ENCODE measurements around the gene FLOT1.
"Not testable (repeated sequence)": the region's sequence is repeated elsewhere in the genome, so short reads cannot be mapped to it uniquely, and the experiment has no call there.

FLOT1 gene

DNA sequence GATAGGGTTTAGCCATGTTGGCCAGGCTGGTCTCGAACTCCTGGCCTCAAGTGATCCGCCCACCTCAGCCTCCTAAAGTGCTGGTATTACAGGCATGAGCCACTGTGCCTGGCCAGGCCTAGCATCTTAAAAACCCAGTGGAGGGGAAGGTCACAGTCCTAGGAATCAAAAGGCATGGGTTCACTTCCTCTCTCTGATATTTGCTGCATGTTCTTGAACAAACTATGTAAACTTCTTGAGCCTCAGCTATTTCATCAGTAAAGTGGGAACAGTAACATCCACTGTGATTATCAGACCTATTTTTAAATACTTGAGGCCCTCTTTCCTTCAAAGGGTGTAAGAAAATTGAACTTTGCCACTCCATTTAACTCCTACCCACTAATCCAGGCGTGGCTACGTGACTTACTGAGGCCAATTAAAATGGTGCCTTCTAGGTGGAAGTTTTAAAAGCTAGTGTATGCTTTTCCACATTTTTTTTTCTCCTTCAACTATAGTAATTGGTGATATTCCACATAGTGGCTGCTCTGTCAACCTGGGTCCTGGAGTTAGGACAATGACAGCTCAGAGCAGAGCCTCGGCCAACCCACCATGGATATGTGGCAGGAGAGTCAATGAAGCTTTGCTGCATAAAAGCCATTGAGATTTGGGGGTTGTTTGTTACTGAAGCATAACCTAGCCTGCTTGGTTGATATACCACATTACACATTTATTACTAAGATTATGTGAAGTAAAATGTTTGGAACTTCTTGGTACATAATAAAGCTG, 34.1 kb upstream of the FLOT1 start:
- Mint-ChIP-seq H3K9me3 (no peaks in the 10 kb centered on the region), H3K4me3 (no peak overlapping the region), H3K36me3 (ENCODE audit: insufficient read depth) (no peaks in the 10 kb centered on the region), H3K27ac (ENCODE audit: low read depth) (no peak overlapping the region), H3K4me1 (peaks cover 6% of the 10 kb centered on the region), H3K27me3 (no peaks in the 10 kb centered on the region)
- ATAC-seq (replicated peaks; ENCODE audit: extremely low read depth, poor library complexity, severe bottlenecking), result no peak
- no peak for DNase-seq (ENCODE audit: low spot score in 2 of 2)

DNA sequence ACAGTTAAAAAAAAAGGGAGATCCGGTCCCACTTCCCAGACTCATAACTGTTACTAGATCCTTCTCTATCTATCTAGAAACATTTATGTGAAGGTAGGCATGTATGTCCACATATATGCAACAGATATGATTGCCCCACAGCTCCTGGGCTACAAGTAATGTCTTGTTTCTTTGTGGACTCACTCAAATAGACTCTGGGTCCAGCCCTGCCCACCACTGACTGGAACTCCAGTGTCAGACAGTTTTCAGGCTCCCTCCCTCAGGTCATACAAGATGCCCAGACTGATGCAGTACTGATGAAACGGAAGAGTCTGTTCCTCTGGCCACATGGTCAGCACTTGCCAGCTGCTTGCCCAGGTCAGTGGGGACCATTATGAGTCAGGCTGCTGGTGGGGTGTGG, 32.6 kb upstream of the FLOT1 start:
- H3K4me1 Mint-ChIP-seq, result peaks cover 14% of the 10 kb centered on the region
- no peak for ATAC-seq (replicated peaks; ENCODE audit: extremely low read depth, poor library complexity, severe bottlenecking)
- no peaks in the 10 kb centered on the region for H3K36me3 Mint-ChIP-seq (ENCODE audit: insufficient read depth)
- H3K9me3 Mint-ChIP-seq, result no peaks in the 10 kb centered on the region
- H3K27ac Mint-ChIP-seq (ENCODE audit: low read depth), result no peak overlapping the region
- DNase-seq (ENCODE audit: low spot score in 2 of 2), result no peak
- no peak overlapping the region for H3K4me3 Mint-ChIP-seq
- no peaks in the 10 kb centered on the region for H3K27me3 Mint-ChIP-seq

DNA sequence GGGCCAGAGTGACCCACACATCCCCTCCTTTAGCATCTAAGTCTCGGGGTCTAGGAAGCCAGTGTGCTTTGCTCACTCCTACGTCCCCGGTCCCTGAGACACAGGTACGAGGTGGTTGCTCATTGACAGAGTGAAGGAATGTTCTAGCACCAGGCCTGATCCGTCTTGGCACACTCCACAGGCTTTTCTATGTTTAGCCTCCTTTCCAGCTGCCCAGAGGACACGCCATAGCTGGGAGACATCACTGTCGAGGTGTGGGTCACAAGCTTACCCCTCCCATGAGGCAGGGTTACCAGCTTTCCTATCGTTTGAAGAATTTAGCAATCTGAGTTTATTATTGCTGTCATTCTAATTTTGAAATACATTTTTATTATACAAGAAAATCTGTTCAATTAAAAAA, 32.2 kb upstream of the FLOT1 start:
- Mint-ChIP-seq H3K4me3 (no peak overlapping the region), H3K9me3 (no peaks in the 10 kb centered on the region), H3K27ac (ENCODE audit: low read depth) (no peak overlapping the region), H3K36me3 (ENCODE audit: insufficient read depth) (peaks cover under 1% of the 10 kb centered on the region), H3K4me1 (peaks cover 18% of the 10 kb centered on the region), H3K27me3 (no peaks in the 10 kb centered on the region)
- ATAC-seq (replicated peaks; ENCODE audit: extremely low read depth, poor library complexity, severe bottlenecking) (no peak), DNase-seq (ENCODE audit: low spot score in 2 of 2) (no peak)

DNA sequence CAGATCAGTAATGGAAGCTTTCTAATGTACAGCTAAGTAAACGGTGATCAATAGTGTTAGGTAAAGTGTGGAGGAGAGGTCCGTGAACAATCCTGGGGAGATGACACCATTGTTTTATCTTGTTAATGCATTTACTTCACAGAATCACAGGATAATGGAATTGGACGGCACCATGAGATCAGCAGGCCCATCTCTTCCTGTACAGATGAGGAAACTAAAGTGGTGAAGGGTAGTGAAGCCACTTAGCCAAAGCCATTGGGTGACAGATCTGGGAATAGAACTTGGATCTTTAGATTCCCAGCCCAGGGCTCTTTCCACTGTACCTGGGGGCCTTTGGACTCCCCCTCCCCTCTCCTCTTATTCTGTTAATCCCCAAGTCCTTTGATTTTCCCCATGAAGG, 28.1 kb upstream of the FLOT1 start:
- Mint-ChIP-seq H3K27ac (ENCODE audit: low read depth) (peak overlapping the region; percentile 73), H3K4me3 (no peak overlapping the region), H3K36me3 (ENCODE audit: insufficient read depth) (peaks cover 1% of the 10 kb centered on the region), H3K9me3 (no peaks in the 10 kb centered on the region), H3K4me1 (peaks cover 38% of the 10 kb centered on the region), H3K27me3 (no peaks in the 10 kb centered on the region)
- ATAC-seq (replicated peaks; ENCODE audit: extremely low read depth, poor library complexity, severe bottlenecking) (no peak), DNase-seq (ENCODE audit: low spot score in 2 of 2) (no peak)

DNA sequence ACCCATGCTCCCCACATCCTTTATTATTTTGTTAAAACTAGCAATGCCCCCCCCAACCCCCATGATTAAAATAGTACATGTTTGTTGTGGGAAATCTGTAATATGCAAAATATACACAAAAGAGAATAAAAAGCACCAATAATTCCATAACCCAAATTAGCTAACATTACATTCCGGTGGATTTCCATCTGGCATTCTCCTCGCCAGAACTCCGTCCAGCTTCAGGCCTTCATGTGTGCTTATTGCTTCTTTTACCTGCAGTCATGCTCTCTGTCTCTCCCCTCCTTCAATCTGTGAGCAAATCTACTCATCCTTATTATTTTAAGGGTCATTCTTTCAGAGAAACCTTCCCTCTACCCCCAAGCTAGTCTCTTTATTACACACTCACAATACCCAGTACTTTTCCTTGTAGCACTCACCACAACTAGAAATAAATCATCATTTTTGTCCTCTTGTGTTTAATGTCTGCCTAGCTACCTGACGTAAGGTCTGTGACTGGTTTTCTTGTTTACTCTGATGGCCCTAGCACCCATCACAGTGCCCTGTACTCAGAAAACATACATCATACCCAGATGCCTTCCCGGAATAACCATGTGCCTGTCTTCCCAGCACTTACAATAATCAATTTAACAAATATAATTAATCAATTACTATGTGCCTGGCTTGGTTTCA, 27.5 kb upstream of the FLOT1 start:
- Mint-ChIP-seq H3K27me3 (no peaks in the 10 kb centered on the region), H3K36me3 (ENCODE audit: insufficient read depth) (peaks cover 1% of the 10 kb centered on the region), H3K4me1 (peaks cover 41% of the 10 kb centered on the region), H3K27ac (ENCODE audit: low read depth) (peak overlapping the region; percentile 73), H3K9me3 (no peaks in the 10 kb centered on the region), H3K4me3 (peak overlapping the region; percentile 54)
- ATAC-seq (replicated peaks; ENCODE audit: extremely low read depth, poor library complexity, severe bottlenecking) (no peak), DNase-seq (ENCODE audit: low spot score in 2 of 2) (no peak)

DNA sequence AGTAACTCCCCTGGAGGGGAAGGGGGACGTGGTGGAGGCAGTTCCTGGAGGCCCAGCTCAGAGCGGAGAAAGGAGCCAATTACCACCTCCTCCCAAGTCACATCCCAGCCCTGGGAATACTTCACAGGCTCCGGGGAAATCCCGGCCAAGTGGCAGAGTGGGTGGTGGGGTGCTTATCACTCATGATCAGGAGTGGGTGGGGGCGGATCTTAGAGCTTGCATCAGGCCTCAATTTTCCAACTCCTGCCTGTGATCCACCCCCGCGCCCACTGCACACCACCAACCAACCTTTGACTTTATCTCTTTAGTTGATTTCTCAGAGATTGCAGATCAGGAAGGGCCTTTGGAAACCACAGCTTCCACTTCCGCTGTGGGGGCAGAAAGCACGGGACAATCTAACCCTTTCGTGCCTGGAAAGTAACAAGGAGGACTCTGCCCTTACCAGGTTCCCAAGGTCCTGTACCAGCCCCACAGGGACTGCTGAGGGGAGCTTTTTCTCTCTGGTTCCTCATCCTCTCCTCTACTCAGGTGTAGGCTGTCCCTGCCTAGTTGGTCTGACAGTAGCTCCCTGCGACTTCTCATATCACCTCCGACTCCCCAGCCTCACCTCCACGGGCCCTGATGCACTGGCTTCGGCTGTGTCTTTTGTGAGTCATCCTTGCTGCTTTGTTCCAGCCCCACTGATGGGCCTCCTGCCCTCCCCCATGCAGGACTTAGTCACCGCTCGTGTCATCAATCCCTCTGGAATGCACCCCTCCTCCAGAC, 26.8 kb upstream of the FLOT1 start:
- peaks cover 44% of the 10 kb centered on the region for H3K4me1 Mint-ChIP-seq
- peak overlapping the region; percentile 73 for H3K27ac Mint-ChIP-seq (ENCODE audit: low read depth)
- H3K9me3 Mint-ChIP-seq, result no peaks in the 10 kb centered on the region
- peaks cover 1% of the 10 kb centered on the region for H3K36me3 Mint-ChIP-seq (ENCODE audit: insufficient read depth)
- peak overlapping the region; percentile 54 for H3K4me3 Mint-ChIP-seq
- H3K27me3 Mint-ChIP-seq, result no peaks in the 10 kb centered on the region
- ATAC-seq (replicated peaks; ENCODE audit: extremely low read depth, poor library complexity, severe bottlenecking) (peak; percentile 84), DNase-seq (ENCODE audit: low spot score in 2 of 2) (peak in 1 of 2 donors; percentile 16)

DNA sequence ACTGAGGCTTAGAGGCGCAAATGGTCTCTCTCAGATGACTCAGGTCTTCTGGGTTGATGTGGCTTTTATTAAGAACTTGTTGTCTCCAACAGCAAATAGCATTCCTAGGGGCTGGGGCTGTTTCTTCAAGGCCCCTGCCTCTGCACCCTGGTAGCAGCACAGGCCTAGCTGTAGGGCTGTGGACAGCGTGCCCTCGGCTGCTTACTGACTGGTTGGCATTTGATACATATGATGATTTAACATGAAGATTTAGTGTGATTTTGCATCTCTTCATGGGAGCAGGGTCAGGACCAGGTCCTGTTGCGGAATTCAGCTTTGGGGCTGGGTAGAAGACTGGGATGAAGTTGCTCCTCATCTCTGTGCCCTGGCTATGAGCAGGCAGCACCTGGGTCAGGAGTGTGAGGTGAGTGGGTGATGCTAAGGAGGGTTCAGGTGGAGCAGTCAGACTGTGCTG, 26.2 kb upstream of the FLOT1 start:
- no peaks in the 10 kb centered on the region for H3K9me3 Mint-ChIP-seq
- H3K4me1 Mint-ChIP-seq, result peaks cover 50% of the 10 kb centered on the region
- ATAC-seq (replicated peaks; ENCODE audit: extremely low read depth, poor library complexity, severe bottlenecking), result no peak
- H3K27me3 Mint-ChIP-seq, result no peaks in the 10 kb centered on the region
- no peak for DNase-seq (ENCODE audit: low spot score in 2 of 2)
- peaks cover 1% of the 10 kb centered on the region for H3K36me3 Mint-ChIP-seq (ENCODE audit: insufficient read depth)
- H3K4me3 Mint-ChIP-seq, result peak overlapping the region; percentile 54
- peak overlapping the region; percentile 73 for H3K27ac Mint-ChIP-seq (ENCODE audit: low read depth)

DNA sequence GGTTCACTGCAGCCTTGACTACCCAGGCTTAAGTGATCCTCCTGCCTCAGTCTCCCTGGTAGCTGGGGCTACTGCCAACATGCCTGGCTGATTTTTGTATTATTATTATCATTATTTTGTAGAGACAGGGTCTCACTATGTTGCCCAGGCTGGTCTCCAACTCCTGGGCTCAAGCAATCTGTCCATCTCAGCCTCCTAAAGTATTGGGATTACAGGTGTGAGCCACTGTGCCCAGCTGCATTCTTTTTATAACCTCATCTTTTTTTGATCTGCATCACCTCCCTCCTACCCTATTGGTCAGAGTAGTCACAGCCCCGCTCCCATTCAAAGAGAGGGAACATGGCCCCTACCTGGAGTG, 25.4 kb upstream of the FLOT1 start:
- Mint-ChIP-seq H3K4me3 (no peak overlapping the region), H3K4me1 (peaks cover 50% of the 10 kb centered on the region), H3K36me3 (ENCODE audit: insufficient read depth) (peaks cover 1% of the 10 kb centered on the region), H3K9me3 (no peaks in the 10 kb centered on the region), H3K27me3 (no peaks in the 10 kb centered on the region), H3K27ac (ENCODE audit: low read depth) (no peak overlapping the region)
- ATAC-seq (replicated peaks; ENCODE audit: extremely low read depth, poor library complexity, severe bottlenecking) (no peak), DNase-seq (ENCODE audit: low spot score in 2 of 2) (no peak)

DNA sequence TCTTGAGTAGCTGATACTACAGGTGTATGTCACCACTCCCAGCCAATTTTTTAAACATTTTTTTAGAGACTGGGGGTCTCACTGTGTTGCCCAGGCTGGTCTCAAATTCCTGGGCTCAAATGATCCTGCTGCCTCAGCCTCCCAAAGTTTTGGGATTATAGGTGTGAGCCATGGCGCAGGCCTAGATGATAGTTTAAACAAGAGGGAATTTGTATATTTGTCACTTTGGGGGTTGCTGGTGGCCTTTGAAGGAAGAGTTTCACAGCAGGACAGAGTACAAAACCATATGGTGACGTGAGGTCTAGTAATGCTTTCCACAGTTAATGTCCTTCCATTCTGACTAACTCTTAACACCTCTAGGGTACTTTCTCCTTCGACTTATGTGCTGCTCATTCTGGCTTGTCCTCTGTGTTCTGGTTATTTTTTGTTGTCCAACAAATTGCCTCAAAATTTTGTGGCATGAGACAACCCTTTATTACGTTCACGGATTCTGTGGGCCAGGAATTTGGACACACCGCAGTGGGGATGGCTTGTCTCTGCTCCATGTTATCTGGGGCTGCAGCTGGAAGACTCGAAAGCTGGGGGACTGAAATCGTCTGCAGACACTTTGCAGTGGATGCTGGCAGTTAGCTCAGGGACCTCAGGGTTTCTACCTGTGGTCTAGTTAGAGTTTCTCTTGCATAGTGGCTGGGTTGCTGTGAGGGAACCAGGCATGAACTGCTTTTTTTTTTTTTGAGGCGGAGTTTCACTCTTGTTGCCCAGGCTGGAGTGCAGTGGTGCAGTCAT, 24.9 kb upstream of the FLOT1 start:
- H3K4me1 Mint-ChIP-seq, result peaks cover 47% of the 10 kb centered on the region
- no peak for ATAC-seq (replicated peaks; ENCODE audit: extremely low read depth, poor library complexity, severe bottlenecking)
- H3K27me3 Mint-ChIP-seq, result no peaks in the 10 kb centered on the region
- H3K9me3 Mint-ChIP-seq, result no peaks in the 10 kb centered on the region
- H3K4me3 Mint-ChIP-seq, result no peak overlapping the region
- peaks cover 1% of the 10 kb centered on the region for H3K36me3 Mint-ChIP-seq (ENCODE audit: insufficient read depth)
- H3K27ac Mint-ChIP-seq (ENCODE audit: low read depth), result no peak overlapping the region
- DNase-seq (ENCODE audit: low spot score in 2 of 2), result no peak

DNA sequence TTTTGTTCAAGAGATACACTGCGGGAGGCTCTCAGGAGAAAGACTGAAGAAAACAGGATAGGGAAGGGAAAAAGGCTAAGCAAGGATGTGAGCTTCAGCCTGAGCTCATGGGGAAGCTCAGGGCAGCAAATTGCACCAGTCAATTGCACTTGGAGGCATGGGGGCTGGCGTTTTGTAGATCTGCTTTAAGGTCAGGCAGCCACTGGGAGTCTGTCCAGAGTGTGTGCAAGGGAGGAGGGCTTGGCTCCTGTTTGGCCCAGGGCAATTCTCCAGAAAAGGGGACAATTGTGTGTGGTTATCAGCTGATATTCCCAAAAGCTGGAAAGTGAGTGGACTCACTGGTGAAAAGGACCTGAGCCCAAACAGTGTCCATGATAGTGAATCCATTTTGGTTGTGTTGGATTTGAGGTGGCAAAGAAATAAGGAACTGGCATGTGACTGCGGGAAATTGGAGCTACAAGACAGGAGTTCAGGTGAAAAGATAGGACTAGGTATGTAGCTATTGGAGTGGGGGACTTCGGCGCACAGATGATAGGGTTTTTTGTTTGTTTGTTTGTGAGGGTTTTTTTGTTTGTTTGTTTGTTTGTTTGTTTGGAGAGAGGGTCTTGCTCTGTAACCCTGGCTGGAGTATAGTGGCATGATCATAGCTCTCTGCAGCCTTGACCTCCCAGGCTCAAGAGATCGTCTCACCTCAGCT, 24.1 kb upstream of the FLOT1 start:
- H3K4me1 Mint-ChIP-seq, result peaks cover 47% of the 10 kb centered on the region
- ATAC-seq (replicated peaks; ENCODE audit: extremely low read depth, poor library complexity, severe bottlenecking) (no peak), DNase-seq (ENCODE audit: low spot score in 2 of 2) (no peak)
- H3K27ac Mint-ChIP-seq (ENCODE audit: low read depth), result no peak overlapping the region
- no peaks in the 10 kb centered on the region for H3K27me3 Mint-ChIP-seq
- H3K36me3 Mint-ChIP-seq (ENCODE audit: insufficient read depth), result peaks cover 1% of the 10 kb centered on the region
- H3K9me3 Mint-ChIP-seq, result no peaks in the 10 kb centered on the region
- no peak overlapping the region for H3K4me3 Mint-ChIP-seq

DNA sequence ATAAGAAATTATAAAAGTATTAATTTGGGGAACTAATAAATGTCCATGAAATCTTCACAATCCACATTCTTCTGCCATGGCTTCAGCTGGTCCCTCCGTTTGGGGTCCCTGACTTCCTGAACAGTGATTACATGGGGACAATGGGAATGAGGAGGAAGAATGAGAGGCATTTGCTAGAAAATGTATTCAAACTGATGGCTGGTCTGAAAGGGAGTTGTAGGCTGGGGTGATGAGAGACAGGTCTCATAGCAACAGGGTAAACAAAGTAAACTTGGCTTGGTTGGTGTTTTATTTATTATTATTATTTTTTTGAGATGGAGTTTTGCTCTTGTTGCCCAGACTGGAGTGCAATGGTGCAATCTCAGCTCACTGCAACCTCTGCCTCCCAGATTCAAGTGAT, 23.0 kb upstream of the FLOT1 start:
- not testable (repeated sequence) for H3K9me3 Mint-ChIP-seq; DNase-seq (ENCODE audit: low spot score in 2 of 2); H3K27ac Mint-ChIP-seq (ENCODE audit: low read depth); H3K4me3 Mint-ChIP-seq; H3K36me3 Mint-ChIP-seq (ENCODE audit: insufficient read depth); H3K27me3 Mint-ChIP-seq; ATAC-seq (replicated peaks; ENCODE audit: extremely low read depth, poor library complexity, severe bottlenecking)
- peaks cover 41% of the 10 kb centered on the region for H3K4me1 Mint-ChIP-seq

All from central memory CD8-positive, alpha-beta T cell (primary cell).